Measurements from ENCODE around the gene PEF1.

DNA sequence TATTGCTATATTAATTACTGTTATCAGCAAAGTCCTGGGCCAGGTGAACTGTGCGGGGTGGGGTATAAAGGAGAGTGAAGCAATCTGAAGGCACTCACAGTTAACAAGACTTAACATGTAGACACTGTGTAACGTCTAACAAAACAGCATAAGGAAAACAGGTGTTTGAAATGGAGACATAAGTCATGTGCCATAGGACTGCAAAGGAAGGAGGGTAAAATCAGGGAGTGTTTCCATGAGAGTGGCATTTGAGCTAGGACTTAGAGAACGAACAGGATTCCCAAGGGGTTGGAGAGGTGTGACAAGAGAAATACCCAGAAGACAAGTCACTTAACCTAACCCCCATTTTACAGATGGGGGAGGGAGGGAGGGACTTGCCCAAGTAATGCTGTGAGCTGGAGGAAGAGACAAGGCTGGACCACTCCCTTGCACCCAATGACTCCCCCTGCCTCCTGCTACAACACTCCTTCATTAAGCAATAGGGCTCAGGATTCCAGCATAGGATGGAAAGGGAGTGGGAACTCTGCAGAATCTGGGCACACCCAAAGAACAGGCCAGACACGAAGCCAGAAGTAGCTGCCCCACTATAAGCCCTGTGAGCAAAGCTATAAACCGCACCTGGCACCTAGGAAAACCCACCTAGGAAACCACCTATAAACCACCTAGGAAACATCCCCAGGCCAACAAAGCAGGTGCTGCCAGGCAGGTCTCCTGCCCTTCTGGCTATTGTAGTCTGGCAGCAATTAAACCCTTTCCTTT is 6.6 kb downstream of the PEF1 start:
- TF ChIP-seq ZNF384 (IDR thresholded peaks at IDR 0.05) (no peak), SP1 (IDR thresholded peaks at IDR 0.05) (no peak), FOXA1 (IDR thresholded peaks at IDR 0.05) (no peak), FOXM1 (IDR thresholded peaks at IDR 0.05; ENCODE audit: borderline replicate concordance) (no peak), L3MBTL2 (conservative IDR thresholded peaks at IDR 0.05) (no peak), FOXK2 (IDR thresholded peaks at IDR 0.05) (no peak), ELF4 (IDR thresholded peaks at IDR 0.05) (no peak), HDGF (IDR thresholded peaks at IDR 0.05; ENCODE audit: borderline replicate concordance) (no peak), LEF1 (IDR thresholded peaks at IDR 0.05; ENCODE audit: borderline replicate concordance) (no peak), ARNT (IDR thresholded peaks at IDR 0.05) (no peak), TARDBP (IDR thresholded peaks at IDR 0.05) (no peak), SUZ12 (IDR thresholded peaks at IDR 0.05) (no peak)
- TF ChIP-seq, protein P1, sequence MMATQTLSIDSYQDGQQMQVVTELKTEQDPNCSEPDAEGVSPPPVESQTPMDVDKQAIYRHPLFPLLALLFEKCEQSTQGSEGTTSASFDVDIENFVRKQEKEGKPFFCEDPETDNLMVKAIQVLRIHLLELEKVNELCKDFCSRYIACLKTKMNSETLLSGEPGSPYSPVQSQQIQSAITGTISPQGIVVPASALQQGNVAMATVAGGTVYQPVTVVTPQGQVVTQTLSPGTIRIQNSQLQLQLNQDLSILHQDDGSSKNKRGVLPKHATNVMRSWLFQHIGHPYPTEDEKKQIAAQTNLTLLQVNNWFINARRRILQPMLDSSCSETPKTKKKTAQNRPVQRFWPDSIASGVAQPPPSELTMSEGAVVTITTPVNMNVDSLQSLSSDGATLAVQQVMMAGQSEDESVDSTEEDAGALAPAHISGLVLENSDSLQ (IDR thresholded peaks at IDR 0.05): no peak
